Measurements from ENCODE around the gene CPB1.

GRCh38 chr3:148820361-148821245, 7.0 kb upstream of the CPB1 start:
- TF ChIP-seq CTCF (IDR thresholded peaks at IDR 0.05; ENCODE audit: low read depth, low read length, poor library complexity, severe bottlenecking) (no peak), EZH2phosphoT487 (IDR thresholded peaks at IDR 0.05; ENCODE audit: borderline replicate concordance, low read length) (no peak)
